Stimulated activated CD4-positive, alpha-beta T cell treated with anti-CD3 and anti-CD28 coated beads, Interleukin-4, amount 100 ng/mL, for 1 hour (primary cell): ENCODE data around the gene C16orf78.
A peak's percentile ranks its signal among the peaks of the same experiment; 100 is the strongest.

Experiments used
- DNase-seq: peaks from one replicate; pipeline ENCODE4 v3.0.0-alpha.2; 2020

C16orf78 gene

GRCh38 chr16:49437344-49437743 is 63.7 kb downstream of the C16orf78 start:
- no peak for DNase-seq

DNA sequence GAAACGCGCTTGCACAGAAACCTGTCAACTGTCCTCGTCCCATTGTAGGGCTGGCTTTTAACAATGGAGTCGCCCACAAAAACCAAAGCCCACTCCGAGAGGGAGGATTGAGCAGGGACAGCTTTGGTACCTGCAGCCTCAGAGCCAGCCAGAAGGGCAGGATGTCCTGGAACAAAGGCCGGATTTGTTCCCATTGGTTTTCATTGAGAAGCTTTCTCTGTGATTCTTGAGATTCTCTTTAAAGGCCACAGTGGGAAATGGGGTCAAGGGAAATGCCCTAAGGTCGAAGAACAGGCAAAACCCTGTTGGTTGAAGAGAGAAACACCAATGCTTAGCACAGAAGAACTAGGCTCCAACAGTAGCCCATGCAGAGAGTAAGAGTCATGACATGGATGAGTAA is 65.4 kb downstream of the C16orf78 start:
- no peak for DNase-seq

- no peak for DNase-seq
These were observed 66.1 kb downstream of the C16orf78 start for GRCh38 chr16:49439676-49440075.

DNA sequence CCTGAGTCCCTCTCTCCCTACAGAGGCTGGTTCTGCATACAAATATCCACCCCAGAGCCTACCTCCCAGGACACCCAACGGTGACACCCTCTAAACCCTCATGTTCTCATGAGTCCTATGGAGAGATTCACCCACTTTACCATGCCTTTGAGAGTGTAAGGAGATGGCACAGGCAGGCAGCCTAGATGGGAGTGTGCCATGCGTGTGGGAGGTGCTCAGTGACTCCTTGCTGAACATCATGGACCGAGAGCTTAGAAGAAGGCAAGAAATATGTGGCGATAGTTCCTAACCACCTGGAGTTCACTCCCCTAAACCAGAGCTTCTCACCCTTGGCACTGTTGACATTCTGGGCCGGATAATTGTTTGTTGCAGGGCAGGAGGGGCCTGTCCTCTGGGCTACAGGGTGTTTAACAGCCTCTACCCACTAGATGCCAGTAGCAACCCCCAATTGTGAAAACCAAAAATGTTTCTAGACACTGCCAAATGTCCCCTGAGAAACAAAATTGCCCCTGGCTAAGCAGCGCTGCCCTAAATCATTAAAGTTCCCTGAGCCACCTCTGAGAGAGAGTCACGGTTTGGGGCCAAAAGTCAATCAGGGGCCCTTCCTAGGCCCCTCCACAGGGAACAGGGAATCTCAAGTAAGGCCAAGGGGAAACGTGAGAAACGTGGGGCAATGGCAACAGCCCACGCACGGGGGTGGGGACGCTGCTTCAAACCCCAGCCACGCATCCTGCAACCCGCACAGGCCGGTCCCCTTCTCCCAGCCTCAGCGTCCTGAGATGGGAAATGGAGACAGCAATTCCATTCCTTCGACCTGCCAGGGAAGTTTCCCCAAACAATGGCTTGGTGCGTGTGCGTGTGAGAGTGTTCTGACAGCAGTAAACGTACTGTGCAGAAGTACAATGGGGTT is 66.8 kb downstream of the C16orf78 start:
- DNase-seq = no peak

DNA sequence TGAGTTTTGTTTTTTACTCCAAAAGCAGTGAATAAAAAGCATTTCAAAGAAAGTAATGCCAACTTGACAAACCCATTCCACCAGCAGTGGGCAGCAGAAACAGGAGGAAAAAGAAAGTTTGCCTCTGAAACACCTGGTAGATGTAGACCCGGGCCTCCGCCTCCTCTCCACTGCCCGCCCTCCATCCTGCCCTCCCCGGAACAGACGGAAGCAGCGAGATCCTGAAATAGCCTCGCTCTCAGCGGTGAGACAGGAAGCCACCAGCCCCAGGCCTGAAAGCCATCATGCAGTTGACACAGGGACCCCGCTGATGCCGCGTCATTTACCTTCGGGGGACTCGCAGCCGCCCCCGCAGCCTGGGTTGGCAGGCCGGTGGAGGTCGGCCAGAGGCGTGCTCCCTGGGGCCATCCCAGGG is 67.8 kb downstream of the C16orf78 start:
- peak; percentile 46 for DNase-seq

DNA sequence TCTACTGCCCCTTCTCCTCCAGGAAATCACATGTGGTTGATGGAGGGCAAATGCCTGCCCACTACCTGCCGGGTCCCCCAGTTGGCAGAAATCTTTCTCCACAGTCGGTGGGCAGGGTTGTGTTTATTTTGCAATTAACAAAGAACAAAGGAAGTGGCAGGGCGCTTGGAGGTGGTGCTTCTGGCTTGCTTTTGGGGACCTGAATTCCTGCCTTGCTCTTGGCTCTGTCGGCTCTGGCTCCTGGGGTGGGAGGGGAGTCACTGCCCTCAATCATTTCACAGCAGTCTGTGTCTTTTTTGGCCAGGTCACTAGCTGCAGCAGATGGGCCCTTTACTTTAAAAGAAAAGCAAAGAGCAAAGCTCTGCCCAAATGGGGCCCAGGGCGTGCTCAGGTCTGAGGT is 69.2 kb downstream of the C16orf78 start:
- DNase-seq = no peak

DNA sequence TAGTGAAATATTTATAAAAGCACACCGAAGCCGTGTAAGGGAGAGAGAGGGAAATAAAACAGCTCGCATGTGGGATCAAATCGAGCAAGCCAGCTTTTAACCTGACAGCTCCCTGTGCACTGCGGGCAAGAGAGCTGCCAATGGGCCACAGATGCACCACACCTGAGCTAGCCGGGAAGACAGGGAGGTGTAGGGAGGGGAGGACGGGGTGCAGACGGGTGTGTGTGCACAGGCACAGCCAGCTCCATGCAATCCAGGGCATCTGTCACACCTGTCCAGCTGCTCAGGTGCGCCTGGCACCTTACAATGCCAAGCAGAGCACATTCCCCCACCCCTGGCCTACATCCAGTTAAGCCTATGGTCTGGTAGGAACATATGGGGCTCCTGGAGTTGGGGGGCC is 70.0 kb downstream of the C16orf78 start:
- no peak for DNase-seq

GRCh38 chr16:49446805-49447204 is 73.2 kb downstream of the C16orf78 start:
- no peak for DNase-seq
